Suppressor macrophage treated with lipopolysaccharide for 1 hour (primary cell): ENCODE measurements around the gene HOXD11.

Experiments
- DNase-seq, 3 donors: peaks; one replicate each; pipeline ENCODE4 v3.0.0-alpha.2; 2020 to 2022

The HOXD11 gene

GRCh38 chr2:176122683-176123410, 15.8 kb downstream of the HOXD11 start, which contains the start of gene HOXD9:
TSS of gene HOXD9 (plus strand) at chr2:176122719. CDS start at chr2:176122769, 50 bp downstream.
- peak in 2 of 3 donors; percentile 38 to 47 for DNase-seq

- no peak for DNase-seq
Measured at GRCh38 chr2:176123411-176124109, 16.5 kb downstream of the HOXD11 start.

- DNase-seq: no peak
Measured at GRCh38 chr2:176124110-176124946, 17.2 kb downstream of the HOXD11 start.

- DNase-seq: no peak
Measured at GRCh38 chr2:176124947-176125771, 18.1 kb downstream of the HOXD11 start.

- no peak for DNase-seq
Measured at GRCh38 chr2:176125772-176126054, 18.6 kb downstream of the HOXD11 start.

GRCh38 chr2:176126929-176127773, 20.1 kb downstream of the HOXD11 start:
- peak; percentile 80 to 87 (median 86) for DNase-seq

GRCh38 chr2:176127774-176128072, 20.6 kb downstream of the HOXD11 start:
- DNase-seq: no peak

- DNase-seq: no peak
Measured at GRCh38 chr2:176128172-176128981, 21.3 kb downstream of the HOXD11 start.

- DNase-seq: peak; percentile 41 to 69 (median 49)
Measured at GRCh38 chr2:176128982-176129796, 22.1 kb downstream of the HOXD11 start, which contains the start of gene HOXD8. TSS of gene HOXD8 (plus strand) at chr2:176129705. CDS start at chr2:176130367, 662 bp downstream.

- no peak for DNase-seq
Measured at GRCh38 chr2:176129813-176130146, 22.7 kb downstream of the HOXD11 start.

GRCh38 chr2:176130147-176130956, 23.3 kb downstream of the HOXD11 start:
- DNase-seq: peak in 2 of 3 donors; percentile 49 to 59

- no peak for DNase-seq
Measured at GRCh38 chr2:176130957-176131847, 24.1 kb downstream of the HOXD11 start.

GRCh38 chr2:176131848-176132158, 24.7 kb downstream of the HOXD11 start:
- no peak for DNase-seq

- DNase-seq: peak; percentile 38 to 49 (median 45)
Measured at GRCh38 chr2:176132205-176133171, 25.4 kb downstream of the HOXD11 start.

GRCh38 chr2:176133389-176133788, 26.3 kb downstream of the HOXD11 start:
- no peak for DNase-seq

GRCh38 chr2:176134035-176134434, 27.0 kb downstream of the HOXD11 start:
- no peak for DNase-seq

- no peak for DNase-seq
Measured at GRCh38 chr2:176135035-176135440, 28.0 kb downstream of the HOXD11 start.
